GM19023 (cell line): Measurements from ENCODE around the gene ZNF793.

Experiments used
- ATAC-seq: cut with Tn5 transposase; IDR thresholded peaks from one replicate; pipeline ENCODE4 v1.9.1; 2021; ENCODE audit warnings: mild to moderate bottlenecking, moderate library complexity; ENCODE audit not compliant: unreplicated experiment

Gene ZNF793

GRCh38 chr19:37506387-37507166 is at the start of gene ZNF793:
Gene ZNF793, plus strand, starts transcription at chr19:37506939. Its CDS starts 16,501 bp downstream, at chr19:37523440.
- ATAC-seq, result no peak

- ATAC-seq, result no peak
Observed at GRCh38 chr19:37466277-37466797, 40.4 kb upstream of the ZNF793 start.

GRCh38 chr19:37466798-37467607 is 39.7 kb upstream of the ZNF793 start, which contains the start of gene ZNF569:
Gene ZNF569, minus strand, starts transcription at chr19:37467444. Its CDS starts 22,523 bp downstream, at chr19:37444921.
- peak; percentile 63 for ATAC-seq

- no peak for ATAC-seq
Observed at GRCh38 chr19:37467608-37468090, 39.1 kb upstream of the ZNF793 start.

- ATAC-seq, result peak; percentile 61
Observed at GRCh38 chr19:37468961-37469777, 37.6 kb upstream of the ZNF793 start, which contains the start of gene ZNF570. Gene ZNF570, plus strand, starts transcription at chr19:37469356. Its CDS starts 999 bp downstream, at chr19:37470355.

GRCh38 chr19:37470216-37470615 is 36.5 kb upstream of the ZNF793 start:
- ATAC-seq, result no peak

- ATAC-seq, result no peak
Observed at GRCh38 chr19:37472165-37472564, 34.6 kb upstream of the ZNF793 start.

- no peak for ATAC-seq
Observed at GRCh38 chr19:37484406-37485168, 22.2 kb upstream of the ZNF793 start.

GRCh38 chr19:37492213-37492612 is 14.5 kb upstream of the ZNF793 start:
- ATAC-seq, result no peak

- ATAC-seq, result no peak
Observed at GRCh38 chr19:37505958-37506386, 767 bp upstream of the ZNF793 start.

- no peak for ATAC-seq
Observed at GRCh38 chr19:37507167-37507464, 377 bp downstream of the ZNF793 start.

- no peak for ATAC-seq
Observed at GRCh38 chr19:37511186-37511585, 4.4 kb downstream of the ZNF793 start.

GRCh38 chr19:37511821-37512220 is 5.1 kb downstream of the ZNF793 start:
- no peak for ATAC-seq

GRCh38 chr19:37513397-37513796 is 6.7 kb downstream of the ZNF793 start:
- ATAC-seq, result no peak

- no peak for ATAC-seq
Observed at GRCh38 chr19:37519890-37520289, 13.2 kb downstream of the ZNF793 start.

- no peak for ATAC-seq
Observed at GRCh38 chr19:37537391-37537947, 30.7 kb downstream of the ZNF793 start.

GRCh38 chr19:37551129-37551993 is 44.6 kb downstream of the ZNF793 start:
- no peak for ATAC-seq

- ATAC-seq, result no peak
Observed at GRCh38 chr19:37563518-37563917, 56.8 kb downstream of the ZNF793 start.
